SKM-1 (cell line): ENCODE data around the gene GMDS.

Source experiments
- DNase-seq: peaks from one replicate; lab custom pipeline; 2025; ENCODE audit not compliant: unreplicated experiment; lab: John Stamatoyannopoulos, UW

The GMDS gene

GRCh38 chr6:1950631-1951030, 294.8 kb downstream of the GMDS start:
- DNase-seq: no peak

- peak; percentile 28 for DNase-seq
These were observed 295.9 kb downstream of the GMDS start for GRCh38 chr6:1949538-1949937.

- DNase-seq: no peak
These were observed 297.5 kb downstream of the GMDS start for GRCh38 chr6:1947922-1948321.

GRCh38 chr6:1946583-1946982, 298.8 kb downstream of the GMDS start:
- no peak for DNase-seq

GRCh38 chr6:1945235-1945832, 300.1 kb downstream of the GMDS start:
- no peak for DNase-seq

GRCh38 chr6:1942834-1943233, 302.6 kb downstream of the GMDS start:
- DNase-seq: no peak

- no peak for DNase-seq
These were observed 303.9 kb downstream of the GMDS start for GRCh38 chr6:1941534-1941933.

- DNase-seq: no peak
These were observed 305.0 kb downstream of the GMDS start for GRCh38 chr6:1940381-1940780.

- DNase-seq: no peak
These were observed 312.1 kb downstream of the GMDS start for GRCh38 chr6:1933292-1933691.

GRCh38 chr6:1931817-1932216, 313.6 kb downstream of the GMDS start:
- DNase-seq: no peak

GRCh38 chr6:1930356-1930755, 315.0 kb downstream of the GMDS start:
- no peak for DNase-seq

- DNase-seq: no peak
These were observed 315.5 kb downstream of the GMDS start for GRCh38 chr6:1929931-1930330.

GRCh38 chr6:1925743-1926430, 319.5 kb downstream of the GMDS start:
- DNase-seq: no peak

GRCh38 chr6:1923449-1923848, 322.0 kb downstream of the GMDS start:
- DNase-seq: no peak

- DNase-seq: no peak
These were observed 327.6 kb downstream of the GMDS start for GRCh38 chr6:1917626-1918371.

GRCh38 chr6:1916334-1917070, 328.9 kb downstream of the GMDS start:
- DNase-seq: no peak

- DNase-seq: no peak
These were observed 330.2 kb downstream of the GMDS start for GRCh38 chr6:1915226-1915625.

- no peak for DNase-seq
These were observed 331.8 kb downstream of the GMDS start for GRCh38 chr6:1913577-1913976.

- no peak for DNase-seq
These were observed 332.7 kb downstream of the GMDS start for GRCh38 chr6:1912731-1913130.

GRCh38 chr6:1911474-1911873, 333.9 kb downstream of the GMDS start:
- DNase-seq: no peak

GRCh38 chr6:1910621-1911407, 334.6 kb downstream of the GMDS start:
- DNase-seq: no peak
